Neural cell (in vitro differentiated cells): ENCODE results near the gene SWI5. TPM values are rescaled to one million over a fixed set of nuclear protein-coding genes. Genes with fewer than 3 reads are reported as not detected.

Source experiments
- H2AFZ ChIP-seq: fragments of 200-600, 300-800 bp; sonication (generic), shearing (Covaris generic); 2 replicates; pipeline ENCODE4 v1.6.0; 2014; ENCODE audit warnings: low read depth, mild to moderate bottlenecking, antibody characterized with exemption, low read length, moderate library complexity
- H3F3A ChIP-seq: fragments of 200-600 bp; shearing (Covaris generic); 2 replicates; pipeline ENCODE4 v1.6.1; 2016; ENCODE audit warnings: mild to moderate bottlenecking, moderate library complexity, mixed read lengths, antibody characterized with exemption, low read length; ENCODE audit not compliant: insufficient read depth, poor library complexity, severe bottlenecking
- H3K27ac ChIP-seq: fragments of 200-600, 300-800 bp; sonication (generic), shearing (Covaris generic); 2 replicates; pipeline ENCODE4 v1.5.1; 2014; ENCODE audit warnings: mild to moderate bottlenecking, low read length, moderate library complexity
- H3K27me3 ChIP-seq: fragments of 300-800, 200-600 bp; sonication (generic), shearing (Covaris generic); 2 replicates; pipeline ENCODE4 v1.6.0; 2014; ENCODE audit warnings: mild to moderate bottlenecking, low read depth, low read length, moderate library complexity; ENCODE audit not compliant: insufficient read depth
- H3K36me3 ChIP-seq: fragments of 300-800, 200-600 bp; sonication (generic), shearing (Covaris generic); 2 replicates; pipeline ENCODE4 v1.5.1; 2014; ENCODE audit warnings: mild to moderate bottlenecking, antibody characterized with exemption, low read length, moderate library complexity; ENCODE audit not compliant: insufficient read depth
- H3K4me2 ChIP-seq: fragments of 300-800, 200-600 bp; sonication (generic), shearing (Covaris generic); 2 replicates; pipeline ENCODE4 v1.6.0; 2014; ENCODE audit warnings: mild to moderate bottlenecking, low read length
- H3K4me3 ChIP-seq: fragments of 300-800, 200-600 bp; sonication (generic), shearing (Covaris generic); 2 replicates; pipeline ENCODE4 v1.5.1; 2014; ENCODE audit warnings: mild to moderate bottlenecking, low read length, moderate library complexity
- H3K79me2 ChIP-seq: fragments of 200-600 bp; shearing (Covaris generic); replicated peaks from 2 replicates; pipeline ENCODE4 v1.6.0; 2014; ENCODE audit warnings: mild to moderate bottlenecking, low read length, moderate library complexity; ENCODE audit not compliant: insufficient read depth
- H3K9ac ChIP-seq: fragments of 300-800, 200-600 bp; sonication (generic), shearing (Covaris generic); 2 replicates; pipeline ENCODE4 v1.6.1; 2016; ENCODE audit warnings: mild to moderate bottlenecking, low read length, mixed read lengths
- H3K9me2 ChIP-seq: fragments of 200-600 bp; shearing (Covaris generic); 2 replicates; pipeline ENCODE4 v1.6.1; 2016; ENCODE audit warnings: mild to moderate bottlenecking, low read length, mixed read lengths; ENCODE audit not compliant: insufficient read depth
- H3K9me3 ChIP-seq: fragments of 200-600, 300-800 bp; sonication (generic), shearing (Covaris generic); 2 replicates; pipeline ENCODE4 v1.6.1; 2016; ENCODE audit warnings: mild to moderate bottlenecking, mixed run types, low read length, moderate library complexity, mixed read lengths
- H4K20me1 ChIP-seq: fragments of 200-600 bp; shearing (Covaris generic); 2 replicates; pipeline ENCODE4 v1.6.1; 2016; ENCODE audit warnings: mild to moderate bottlenecking, mixed run types; ENCODE audit not compliant: insufficient read depth
- CTCF ChIP-seq: fragments of 450-650 bp; IDR thresholded peaks from 2 replicates; pipeline ENCODE4 v1.5.1; 2014; ENCODE audit warnings: antibody characterized with exemption, mild to moderate bottlenecking, moderate library complexity; ENCODE audit not compliant: poor library complexity, severe bottlenecking
- EP300 ChIP-seq: fragments of 450-650 bp; conservative IDR thresholded peaks from 2 replicates; pipeline ENCODE4 v1.6.1; 2014; ENCODE audit warnings: antibody characterized with exemption, mild to moderate bottlenecking, moderate library complexity; ENCODE audit not compliant: poor library complexity, severe bottlenecking
- EZH2 ChIP-seq: fragments of 200-600, 300-800 bp; shearing (Covaris generic), sonication (generic); IDR thresholded peaks from 2 replicates; pipeline ENCODE4 v1.6.1; 2014; ENCODE audit warnings: antibody characterized with exemption, low read length, borderline replicate concordance, mild to moderate bottlenecking; ENCODE audit not compliant: insufficient read depth, poor library complexity, severe bottlenecking
- MXI1 ChIP-seq: fragments of 450-650 bp; conservative IDR thresholded peaks from 2 replicates; pipeline ENCODE4 v1.6.1; 2014; ENCODE audit warnings: antibody characterized with exemption, mild to moderate bottlenecking; ENCODE audit not compliant: poor library complexity, severe bottlenecking
- POLR2AphosphoS5 ChIP-seq: IDR thresholded peaks from 2 replicates; pipeline ENCODE4 v1.6.1; 2012
- RAD21 ChIP-seq: fragments of 450-650 bp; conservative IDR thresholded peaks from 2 replicates; pipeline ENCODE4 v1.6.1; 2014; ENCODE audit warnings: antibody characterized with exemption, mild to moderate bottlenecking, moderate library complexity
- REST ChIP-seq: IDR thresholded peaks from 2 replicates; pipeline ENCODE4 v1.6.1; 2012; ENCODE audit warnings: borderline replicate concordance
- SMC3 ChIP-seq: fragments of 450-650 bp; conservative IDR thresholded peaks from 2 replicates; pipeline ENCODE4 v1.6.1; 2014; ENCODE audit warnings: antibody characterized with exemption, mild to moderate bottlenecking, moderate library complexity; ENCODE audit not compliant: poor library complexity
- TAF1 ChIP-seq: IDR thresholded peaks from 2 replicates; pipeline ENCODE4 v1.6.1; 2012; ENCODE audit warnings: low read depth
- polyA plus RNA-seq: library from polyadenylated mRNA; depleted of rRNA; stranded (reverse); fragments of >200 nt; gene quantifications from 2 replicates; pipeline ENCODE4 v1.2.3, GENCODE V29; 2014

The SWI5 gene
- polyA plus RNA-seq, 1 donor from 2014 or later, result 67.1 TPM

- no peaks in the 10 kb centered on the region for H4K20me1 ChIP-seq
- no peak overlapping the region for H3K4me3 ChIP-seq
- no peak overlapping the region for H3K27ac ChIP-seq
- H3K27me3 ChIP-seq, result no peaks in the 10 kb centered on the region
- TF ChIP-seq POLR2AphosphoS5, result no peak
- TF ChIP-seq EZH2, result no peak
- no peak for TF ChIP-seq SMC3
- no peak for TF ChIP-seq TAF1
- no peak for TF ChIP-seq RAD21
- TF ChIP-seq EP300, result no peak
- TF ChIP-seq CTCF, result no peak
- no peak for TF ChIP-seq REST
- TF ChIP-seq MXI1, result no peak
- H3K4me2 ChIP-seq, result no peak overlapping the region
- no peak overlapping the region for H3K9ac ChIP-seq
- no peaks in the 10 kb centered on the region for H3K9me3 ChIP-seq
- H3K79me2 ChIP-seq, result no peaks in the 10 kb centered on the region
- H2AFZ ChIP-seq, result no peak overlapping the region
- H3K36me3 ChIP-seq, result no peaks in the 10 kb centered on the region
- no peaks in the 10 kb centered on the region for H3K9me2 ChIP-seq
- no peaks in the 10 kb centered on the region for H3F3A ChIP-seq
These were observed 59.8 kb downstream of the SWI5 start for GRCh38 chr9:128335914-128336313.

GRCh38 chr9:128337936-128338335 is 61.9 kb downstream of the SWI5 start:
- Histone ChIP-seq H3K9ac (no peak overlapping the region), H3K36me3 (no peaks in the 10 kb centered on the region), H3K4me2 (no peak overlapping the region), H3K79me2 (no peaks in the 10 kb centered on the region), H3K9me3 (no peaks in the 10 kb centered on the region), H3K27ac (no peak overlapping the region), H3K4me3 (no peak overlapping the region), H4K20me1 (no peaks in the 10 kb centered on the region), H2AFZ (no peak overlapping the region), H3F3A (no peaks in the 10 kb centered on the region), H3K9me2 (no peaks in the 10 kb centered on the region), H3K27me3 (no peaks in the 10 kb centered on the region)
- TF ChIP-seq REST (no peak), POLR2AphosphoS5 (no peak), SMC3 (no peak), TAF1 (no peak), EZH2 (no peak), EP300 (no peak), MXI1 (no peak), CTCF (no peak), RAD21 (no peak)
